WTC11 (cell line): Measurements from ENCODE around the gene MRPL44. TPM values are rescaled to one million over a fixed set of nuclear protein-coding genes. Genes with fewer than 3 reads are reported as not detected.

Experiments used
- ATAC-seq: fragments of 200-7000 bp; cut with Tn5 transposase; 2 replicates; pipeline ENCODE4 v1.10.0; 2021; ENCODE audit warnings: mild to moderate bottlenecking, moderate library complexity
- CTCF ChIA-PET: fragments of 300-600 bp; sonication (Branson Sonifier 250); formaldehyde crosslinking; loops from one replicate; lab custom pipeline; 2021; ENCODE audit warnings: antibody characterized with exemption; lab: Charles Lee
- POLR2A ChIA-PET: fragments of 350-600 bp; sonication (Branson Sonifier 250); formaldehyde crosslinking; loops from one replicate; lab custom pipeline; 2021; ENCODE audit warnings: antibody characterized with exemption; lab: Charles Lee
- DNase-seq: peaks from one replicate; pipeline ENCODE4 v3.0.0; 2021; ENCODE audit warnings: low spot score
- H3K27ac Mint-ChIP-seq: 2 replicates; pipeline ENCODE4 v1.8.0; 2021; ENCODE audit warnings: mixed read lengths
- H3K27me3 Mint-ChIP-seq: 2 replicates; pipeline ENCODE4 v1.8.0; 2021; ENCODE audit warnings: low read depth, mild to moderate bottlenecking, moderate library complexity, mixed read lengths
- H3K36me3 Mint-ChIP-seq: 2 replicates; pipeline ENCODE4 v1.8.0; 2021; ENCODE audit warnings: mixed read lengths
- H3K4me1 Mint-ChIP-seq: 2 replicates; pipeline ENCODE4 v1.8.0; 2022; ENCODE audit warnings: mixed read lengths
- H3K4me3 Mint-ChIP-seq: 2 replicates; pipeline ENCODE4 v1.8.0; 2021; ENCODE audit warnings: mild to moderate bottlenecking, moderate library complexity, mixed read lengths
- H3K9me3 Mint-ChIP-seq: 2 replicates; pipeline ENCODE4 v1.8.0; 2021; ENCODE audit warnings: mixed read lengths
- AR ChIP-seq: fragments of 250-450 bp; sonication (Bioruptor Pico); IDR thresholded peaks from 2 replicates; pipeline ENCODE4 v1.9.0; 2021; ENCODE audit warnings: mild to moderate bottlenecking
- CBFB ChIP-seq: sonication (generic); formaldehyde crosslinking; IDR thresholded peaks from 2 replicates; pipeline ENCODE4 v1.8.1; 2022; ENCODE audit warnings: mild to moderate bottlenecking, low read depth, missing genetic modification reagents
- CREM ChIP-seq: sonication (generic); formaldehyde crosslinking; IDR thresholded peaks from 2 replicates; pipeline ENCODE4 v1.8.1; 2022; ENCODE audit warnings: mild to moderate bottlenecking, missing genetic modification reagents, moderate library complexity
- CTCF ChIP-seq: fragments of 200-600 bp; IDR thresholded peaks from 2 replicates; pipeline ENCODE4 v1.8.0; 2022; ENCODE audit warnings: antibody characterized with exemption
- ELF4 ChIP-seq: sonication (generic); formaldehyde crosslinking; IDR thresholded peaks from 2 replicates; pipeline ENCODE4 v1.8.1; 2022; ENCODE audit warnings: low read depth, mild to moderate bottlenecking, moderate library complexity, missing genetic modification reagents
- ERG ChIP-seq: fragments of 250-450 bp; sonication (Bioruptor Pico); IDR thresholded peaks from 2 replicates; pipeline ENCODE4 v1.8.0; 2021; ENCODE audit warnings: mild to moderate bottlenecking
- FOXK1 ChIP-seq: sonication (generic); formaldehyde crosslinking; IDR thresholded peaks from 2 replicates; pipeline ENCODE4 v1.8.0; 2022; ENCODE audit warnings: mild to moderate bottlenecking, moderate library complexity, missing genetic modification reagents
- FOXP1 ChIP-seq: sonication (generic); formaldehyde crosslinking; IDR thresholded peaks from 2 replicates; pipeline ENCODE4 v1.8.0; 2022; ENCODE audit warnings: missing genetic modification reagents, mild to moderate bottlenecking, moderate library complexity, borderline replicate concordance
- IRF2 ChIP-seq: sonication (generic); formaldehyde crosslinking; IDR thresholded peaks from 2 replicates; pipeline ENCODE4 v1.8.0; 2022; ENCODE audit warnings: low read depth, missing genetic modification reagents, borderline replicate concordance
- JAZF1 ChIP-seq: fragments of 250-450 bp; sonication (Bioruptor Pico); IDR thresholded peaks from 2 replicates; pipeline ENCODE4 v1.9.0; 2021; ENCODE audit warnings: moderate library complexity, mild to moderate bottlenecking, inconsistent platforms
- JUN ChIP-seq: sonication (generic); formaldehyde crosslinking; IDR thresholded peaks from 2 replicates; pipeline ENCODE4 v1.8.0; 2023; ENCODE audit warnings: mild to moderate bottlenecking, missing genetic modification reagents
- MAX ChIP-seq: sonication (generic); formaldehyde crosslinking; IDR thresholded peaks from 2 replicates; pipeline ENCODE4 v1.8.0; 2022; ENCODE audit warnings: mild to moderate bottlenecking, missing genetic modification reagents
- MLX ChIP-seq: sonication (generic); formaldehyde crosslinking; IDR thresholded peaks from 2 replicates; pipeline ENCODE4 v1.8.1; 2023; ENCODE audit warnings: mild to moderate bottlenecking, missing genetic modification reagents, moderate library complexity
- NFATC4 ChIP-seq: fragments of 250-450 bp; sonication (Bioruptor Pico); IDR thresholded peaks from 2 replicates; pipeline ENCODE4 v1.9.0; 2021; ENCODE audit warnings: mild to moderate bottlenecking
- NFYB ChIP-seq: sonication (generic); formaldehyde crosslinking; conservative IDR thresholded peaks from 2 replicates; pipeline ENCODE4 v1.8.0; 2022; ENCODE audit warnings: low read depth, missing genetic modification reagents
- PRRX2 ChIP-seq: fragments of 250-450 bp; sonication (Bioruptor Pico); IDR thresholded peaks from 2 replicates; pipeline ENCODE4 v1.8.0; 2021; ENCODE audit warnings: mild to moderate bottlenecking
- SP1 ChIP-seq: sonication (generic); formaldehyde crosslinking; conservative IDR thresholded peaks from 2 replicates; pipeline ENCODE4 v1.8.1; 2022; ENCODE audit warnings: missing genetic modification reagents
- USF1 ChIP-seq: sonication (generic); formaldehyde crosslinking; IDR thresholded peaks from 2 replicates; pipeline ENCODE4 v1.8.0; 2022; ENCODE audit warnings: mild to moderate bottlenecking, missing genetic modification reagents
- ZNF396 ChIP-seq: fragments of 250-450 bp; sonication (Bioruptor Pico); IDR thresholded peaks from 2 replicates; pipeline ENCODE4 v1.8.0; 2021; ENCODE audit warnings: mild to moderate bottlenecking, moderate library complexity, borderline replicate concordance
- ZNF512 ChIP-seq: sonication (generic); formaldehyde crosslinking; IDR thresholded peaks from 2 replicates; pipeline ENCODE4 v1.8.1; 2022; ENCODE audit warnings: missing genetic modification reagents, borderline replicate concordance
- total RNA-seq: library from RNA; stranded (reverse); gene quantifications from 3 replicates; pipeline ENCODE4 v1.2.3, GENCODE V29; 2021

MRPL44 gene
- total RNA-seq, 1 experiment from 2014 or later, result 55.3 TPM

GRCh38 chr2:223921204-223921603 lies 36.1 kb upstream of the MRPL44 start:
- no peak for DNase-seq
- Mint-ChIP-seq H3K4me1 (0 out of 2 replicates have a peak, but pooled peaks cover 2% of the 10 kb centered on the region), H3K27ac (no peak overlapping the region), H3K9me3 (peaks cover 10% of the 10 kb centered on the region), H3K4me3 (no peak overlapping the region), H3K36me3 (peaks cover 32% of the 10 kb centered on the region), H3K27me3 (no peaks in the 10 kb centered on the region)
- ChIA-PET POLR2A (no interaction called here), CTCF (no interaction called here)
- no peak for ATAC-seq
- TF ChIP-seq IRF2 (CRISPR knock-in tag), result no peak
- TF ChIP-seq CBFB (CRISPR knock-in tag), result no peak
- TF ChIP-seq NFYB (CRISPR knock-in tag), result no peak
- no peak for TF ChIP-seq NFATC4 (CRISPR knock-in tag)
- no peak for TF ChIP-seq ZNF396
- no peak for TF ChIP-seq FOXP1 (CRISPR knock-in tag)
- no peak for TF ChIP-seq MLX (CRISPR knock-in tag)
- no peak for TF ChIP-seq USF1
- no peak for TF ChIP-seq PRRX2 (CRISPR knock-in tag)
- no peak for TF ChIP-seq ERG (CRISPR knock-in tag)
- no peak for TF ChIP-seq ZNF512 (CRISPR knock-in tag)
- TF ChIP-seq FOXK1 (CRISPR knock-in tag), result no peak
- TF ChIP-seq ELF4 (CRISPR knock-in tag), result no peak
- TF ChIP-seq JAZF1 (CRISPR knock-in tag), result no peak
- no peak for TF ChIP-seq AR
- no peak for TF ChIP-seq SP1 (CRISPR knock-in tag)
- no peak for TF ChIP-seq JUN (CRISPR knock-in tag)
- no peak for TF ChIP-seq CTCF
- no peak for TF ChIP-seq CREM (CRISPR knock-in tag)
- TF ChIP-seq MAX (CRISPR knock-in tag), result no peak
